GM21825 (cell line): ENCODE measurements around the gene A1BG.
"Not testable (repeated sequence)": the region's sequence is repeated elsewhere in the genome, so short reads cannot be mapped to it uniquely, and the experiment has no call there.

Experiments
- ATAC-seq: cut with Tn5 transposase; IDR thresholded peaks from one replicate; pipeline ENCODE4 v1.9.1; 2021; ENCODE audit warnings: mild to moderate bottlenecking, moderate library complexity; ENCODE audit not compliant: unreplicated experiment

A1BG gene

GRCh38 chr19:58386576-58387337 is 33.5 kb upstream of the A1BG start, which contains the start of gene RPS5:
TSS of gene RPS5 (plus strand) at chr19:58387269. CDS start at chr19:58388138, 869 bp downstream.
- peak; percentile 81 for ATAC-seq

GRCh38 chr19:58385891-58386575 is 32.7 kb upstream of the A1BG start:
- ATAC-seq = peak; percentile 13

GRCh38 chr19:58385313-58385890 is 32.1 kb upstream of the A1BG start:
- no peak for ATAC-seq

- no peak for ATAC-seq
These were observed 29.8 kb upstream of the A1BG start for GRCh38 chr19:58382997-58383603.

GRCh38 chr19:58381460-58382212 is 28.3 kb upstream of the A1BG start:
- no peak for ATAC-seq

GRCh38 chr19:58380662-58381459 is 27.6 kb upstream of the A1BG start, which contains the start of gene ZNF837:
TSS of gene ZNF837 (minus strand) at chr19:58381030. CDS start at chr19:58369332, 11,698 bp downstream.
- peak; percentile 78 for ATAC-seq

GRCh38 chr19:58380037-58380661 is 26.9 kb upstream of the A1BG start:
- ATAC-seq = no peak

GRCh38 chr19:58379246-58379645 is 26.0 kb upstream of the A1BG start:
- no peak for ATAC-seq

GRCh38 chr19:58376724-58377123 is 23.4 kb upstream of the A1BG start:
- not testable (repeated sequence) for ATAC-seq

- ATAC-seq = no peak
These were observed 20.9 kb upstream of the A1BG start for GRCh38 chr19:58374200-58374599.

GRCh38 chr19:58372311-58373133 is 19.2 kb upstream of the A1BG start:
- ATAC-seq = no peak

GRCh38 chr19:58368561-58369360 is 15.5 kb upstream of the A1BG start:
- ATAC-seq = no peak

GRCh38 chr19:58367698-58368454 is 14.6 kb upstream of the A1BG start:
- ATAC-seq = no peak

- no peak for ATAC-seq
These were observed 13.5 kb upstream of the A1BG start for GRCh38 chr19:58366585-58367430.

GRCh38 chr19:58364146-58364545 is 10.9 kb upstream of the A1BG start:
- no peak for ATAC-seq
